Prostate gland (tissue), 2 donors: ENCODE data around the gene KCNQ5.

Experiments used
- POLR2A ChIP-seq: fragments of 450-650 bp; IDR thresholded peaks from one replicate; pipeline ENCODE4 v1.6.1; 2016; ENCODE audit warnings: antibody characterized with exemption, mild to moderate bottlenecking
- TF ChIP-seq, protein P1 (sequence below), 4 experiments: fragments of 200-600 bp in 2 of 4; fragments of 450-650 bp in 2 of 4; sonication (generic) in 2 of 4; IDR thresholded peaks; 1 replicate in 3 of 4; 2 replicates in 1 of 4; pipeline ENCODE4 v1.5.1; 2016 to 2019; ENCODE audit warnings: antibody characterized with exemption in 4 of 4, mild to moderate bottlenecking in 2 of 4, moderate library complexity in 2 of 4

GRCh38 chr6:72820153-72820552, 198.3 kb downstream of the KCNQ5 start:
- TF ChIP-seq, protein P1, sequence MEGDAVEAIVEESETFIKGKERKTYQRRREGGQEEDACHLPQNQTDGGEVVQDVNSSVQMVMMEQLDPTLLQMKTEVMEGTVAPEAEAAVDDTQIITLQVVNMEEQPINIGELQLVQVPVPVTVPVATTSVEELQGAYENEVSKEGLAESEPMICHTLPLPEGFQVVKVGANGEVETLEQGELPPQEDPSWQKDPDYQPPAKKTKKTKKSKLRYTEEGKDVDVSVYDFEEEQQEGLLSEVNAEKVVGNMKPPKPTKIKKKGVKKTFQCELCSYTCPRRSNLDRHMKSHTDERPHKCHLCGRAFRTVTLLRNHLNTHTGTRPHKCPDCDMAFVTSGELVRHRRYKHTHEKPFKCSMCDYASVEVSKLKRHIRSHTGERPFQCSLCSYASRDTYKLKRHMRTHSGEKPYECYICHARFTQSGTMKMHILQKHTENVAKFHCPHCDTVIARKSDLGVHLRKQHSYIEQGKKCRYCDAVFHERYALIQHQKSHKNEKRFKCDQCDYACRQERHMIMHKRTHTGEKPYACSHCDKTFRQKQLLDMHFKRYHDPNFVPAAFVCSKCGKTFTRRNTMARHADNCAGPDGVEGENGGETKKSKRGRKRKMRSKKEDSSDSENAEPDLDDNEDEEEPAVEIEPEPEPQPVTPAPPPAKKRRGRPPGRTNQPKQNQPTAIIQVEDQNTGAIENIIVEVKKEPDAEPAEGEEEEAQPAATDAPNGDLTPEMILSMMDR (IDR thresholded peaks at IDR 0.05): no peak
- TF ChIP-seq POLR2A: no peak
